GM12801 (cell line): ENCODE measurements around the gene UBE3C.

ENCODE experiments used
- TF ChIP-seq, protein P1 (sequence below): IDR thresholded peaks from one replicate; pipeline ENCODE4 v1.5.1; 2011; ENCODE audit warnings: control low read depth; ENCODE audit not compliant: insufficient read length; ENCODE audit errors: extremely low read depth

UBE3C gene

DNA sequence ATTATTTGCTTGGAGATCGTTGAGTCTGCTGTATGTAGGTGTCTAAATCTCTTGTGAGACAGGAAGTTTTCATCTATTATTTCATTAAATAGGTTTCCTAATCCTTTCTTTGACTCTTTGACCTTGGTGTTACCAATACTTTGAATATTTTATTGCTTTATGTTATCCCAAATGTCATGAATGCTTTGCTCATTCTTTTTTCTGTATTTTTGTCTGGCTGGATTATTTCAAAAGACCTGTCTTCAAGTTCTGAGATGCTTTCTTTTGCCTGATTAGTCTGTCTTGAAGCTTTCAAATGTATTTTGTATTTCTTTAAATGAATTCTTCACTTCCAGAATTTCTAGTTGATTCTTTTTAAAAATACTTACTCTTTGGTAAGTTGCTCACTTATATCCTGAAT, 27.3 kb downstream of the UBE3C start:
- TF ChIP-seq, protein P1, sequence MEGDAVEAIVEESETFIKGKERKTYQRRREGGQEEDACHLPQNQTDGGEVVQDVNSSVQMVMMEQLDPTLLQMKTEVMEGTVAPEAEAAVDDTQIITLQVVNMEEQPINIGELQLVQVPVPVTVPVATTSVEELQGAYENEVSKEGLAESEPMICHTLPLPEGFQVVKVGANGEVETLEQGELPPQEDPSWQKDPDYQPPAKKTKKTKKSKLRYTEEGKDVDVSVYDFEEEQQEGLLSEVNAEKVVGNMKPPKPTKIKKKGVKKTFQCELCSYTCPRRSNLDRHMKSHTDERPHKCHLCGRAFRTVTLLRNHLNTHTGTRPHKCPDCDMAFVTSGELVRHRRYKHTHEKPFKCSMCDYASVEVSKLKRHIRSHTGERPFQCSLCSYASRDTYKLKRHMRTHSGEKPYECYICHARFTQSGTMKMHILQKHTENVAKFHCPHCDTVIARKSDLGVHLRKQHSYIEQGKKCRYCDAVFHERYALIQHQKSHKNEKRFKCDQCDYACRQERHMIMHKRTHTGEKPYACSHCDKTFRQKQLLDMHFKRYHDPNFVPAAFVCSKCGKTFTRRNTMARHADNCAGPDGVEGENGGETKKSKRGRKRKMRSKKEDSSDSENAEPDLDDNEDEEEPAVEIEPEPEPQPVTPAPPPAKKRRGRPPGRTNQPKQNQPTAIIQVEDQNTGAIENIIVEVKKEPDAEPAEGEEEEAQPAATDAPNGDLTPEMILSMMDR, result no peak

DNA sequence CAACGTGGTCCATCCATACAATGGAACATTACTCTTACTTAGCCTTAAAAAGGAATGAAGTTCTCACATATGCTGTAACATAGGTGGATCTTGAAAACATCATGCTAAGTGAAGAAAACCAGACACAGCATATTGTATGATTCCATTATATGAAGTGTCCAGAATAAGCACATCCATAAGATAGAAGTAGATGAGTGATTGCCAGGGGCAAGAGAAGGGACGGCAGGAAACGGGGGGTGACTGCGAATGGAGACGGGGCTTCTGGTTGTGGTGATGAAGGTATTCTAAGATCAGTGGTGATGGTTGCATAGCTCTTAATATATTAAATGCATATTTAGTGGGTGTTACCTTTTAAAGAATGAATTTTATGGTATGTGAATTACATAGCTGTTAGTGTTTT, 29.8 kb downstream of the UBE3C start:
- TF ChIP-seq, protein P1, result no peak

DNA sequence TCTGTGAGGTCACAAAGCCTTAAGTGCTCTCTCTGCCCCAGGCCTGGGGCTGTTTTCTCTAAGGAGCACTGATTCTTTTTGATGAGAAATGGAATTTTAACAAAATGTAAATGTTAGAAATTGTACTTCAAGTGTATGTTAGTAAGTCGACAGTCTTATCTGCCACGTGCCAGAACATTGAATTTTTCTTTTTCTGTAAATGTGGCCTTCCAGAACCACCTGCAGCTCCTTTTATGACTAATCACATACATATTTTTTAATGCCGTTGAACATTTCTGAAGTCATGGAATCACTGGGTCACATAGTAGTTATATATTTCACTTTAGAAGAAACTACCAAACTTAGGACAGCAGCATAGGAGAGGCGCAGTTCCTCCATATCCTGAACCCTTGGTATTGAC, 38.0 kb downstream of the UBE3C start:
- TF ChIP-seq, protein P1, result no peak

DNA sequence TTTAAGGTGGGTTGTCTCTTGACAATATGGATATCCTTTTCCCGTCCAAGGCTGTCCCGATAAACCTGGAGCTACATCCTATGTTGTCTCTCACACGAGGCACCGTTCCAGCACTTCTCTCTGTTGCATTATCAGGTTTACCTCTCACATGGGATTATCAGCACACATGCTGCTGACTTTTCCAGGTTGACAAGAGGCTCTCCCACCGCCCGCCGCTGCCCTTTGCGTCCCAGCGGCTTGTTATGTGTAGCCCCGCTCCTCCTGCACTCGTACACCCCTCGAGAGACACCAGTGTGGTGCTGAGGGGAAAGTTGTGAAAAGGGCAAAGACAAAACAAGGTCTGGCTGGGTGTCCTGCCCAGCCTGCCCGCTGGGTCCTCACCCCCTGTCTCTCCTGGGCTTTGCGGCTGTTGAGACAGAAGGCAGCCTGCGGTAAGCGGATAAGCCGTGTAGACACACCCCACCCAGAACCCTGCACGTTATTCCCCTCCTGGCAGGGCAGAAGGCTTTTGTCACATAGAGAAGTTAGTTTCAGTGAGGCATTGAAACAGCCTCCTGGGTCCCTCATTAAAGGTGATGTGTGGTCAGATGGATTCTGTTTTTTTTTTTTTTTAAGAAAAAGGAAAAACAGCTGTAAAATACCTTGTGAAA, 38.7 kb downstream of the UBE3C start:
- TF ChIP-seq, protein P1, result no peak

DNA sequence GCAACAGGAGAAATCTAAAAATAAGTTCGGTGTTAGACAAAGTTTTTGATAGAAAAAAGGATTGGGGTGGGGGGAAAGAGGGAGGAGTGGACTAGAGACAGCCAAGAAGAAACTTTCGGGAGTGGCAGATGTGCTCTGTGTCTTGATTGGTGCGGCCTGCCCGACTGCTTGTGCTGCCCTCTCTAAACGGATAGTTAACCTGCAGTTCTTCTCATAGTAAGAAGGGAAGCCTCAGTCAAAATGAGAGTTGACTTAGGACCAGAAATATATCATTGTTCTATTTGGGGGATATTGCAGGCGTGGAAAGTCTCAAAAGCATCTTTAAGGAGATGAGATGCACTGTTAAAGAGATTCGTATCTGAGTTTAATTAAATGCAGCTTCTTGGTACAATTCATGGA, 39.3 kb downstream of the UBE3C start:
- TF ChIP-seq, protein P1, result no peak

DNA sequence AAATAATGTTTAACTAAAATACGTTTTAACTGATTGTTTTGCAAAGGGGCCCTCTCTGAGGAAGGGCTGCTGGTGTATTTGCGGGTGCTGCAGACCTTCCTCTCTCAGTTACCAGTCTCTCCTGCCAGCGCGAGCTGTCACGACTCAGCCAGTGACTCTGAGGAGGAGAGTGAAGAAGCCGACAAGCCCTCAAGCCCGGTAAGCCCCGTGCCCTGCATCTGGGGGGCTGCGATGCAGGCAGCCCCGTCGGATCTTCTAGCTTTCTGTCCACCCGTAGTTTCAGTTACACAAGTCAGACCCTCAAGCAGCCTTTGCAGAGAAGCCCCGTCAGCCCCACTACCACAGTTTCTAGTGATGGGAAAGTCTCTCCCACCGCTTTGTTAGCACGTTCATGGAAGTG, 45.1 kb downstream of the UBE3C start:
- TF ChIP-seq, protein P1, result no peak

DNA sequence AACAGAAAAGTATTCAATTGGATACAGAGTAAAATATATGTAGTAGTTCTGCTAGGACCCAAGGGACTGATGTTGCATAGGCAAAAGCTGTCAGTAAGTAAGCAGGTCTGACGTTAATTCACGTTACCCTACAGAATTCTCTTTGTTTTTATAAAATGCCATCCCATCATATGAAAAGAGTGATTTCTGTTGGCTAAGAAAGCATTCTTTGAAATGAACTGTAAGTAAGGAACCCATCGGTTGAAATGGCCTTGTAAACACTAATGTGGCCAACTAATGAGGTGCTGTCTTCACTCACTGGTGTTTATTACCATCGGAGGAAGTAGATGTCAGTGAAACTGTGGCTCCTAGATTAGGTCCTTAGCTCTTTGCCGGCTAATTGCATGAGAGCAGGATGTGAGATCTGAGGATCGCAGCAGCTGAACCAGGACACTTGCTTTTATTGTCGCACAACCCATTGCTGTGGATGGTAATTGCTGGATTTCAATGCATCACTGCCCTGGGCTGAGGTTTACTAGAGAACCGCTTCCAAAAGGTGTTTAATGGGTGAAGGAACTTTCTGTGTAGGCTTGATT, 49.5 kb downstream of the UBE3C start:
- TF ChIP-seq, protein P1, result no peak
